GM19328 (cell line): ENCODE results near the gene ADAM33.

Source experiments
- ATAC-seq: cut with Tn5 transposase; IDR thresholded peaks from one replicate; pipeline ENCODE4 v1.9.1; 2021; ENCODE audit warnings: mild to moderate bottlenecking, moderate library complexity; ENCODE audit not compliant: unreplicated experiment

Gene ADAM33

DNA sequence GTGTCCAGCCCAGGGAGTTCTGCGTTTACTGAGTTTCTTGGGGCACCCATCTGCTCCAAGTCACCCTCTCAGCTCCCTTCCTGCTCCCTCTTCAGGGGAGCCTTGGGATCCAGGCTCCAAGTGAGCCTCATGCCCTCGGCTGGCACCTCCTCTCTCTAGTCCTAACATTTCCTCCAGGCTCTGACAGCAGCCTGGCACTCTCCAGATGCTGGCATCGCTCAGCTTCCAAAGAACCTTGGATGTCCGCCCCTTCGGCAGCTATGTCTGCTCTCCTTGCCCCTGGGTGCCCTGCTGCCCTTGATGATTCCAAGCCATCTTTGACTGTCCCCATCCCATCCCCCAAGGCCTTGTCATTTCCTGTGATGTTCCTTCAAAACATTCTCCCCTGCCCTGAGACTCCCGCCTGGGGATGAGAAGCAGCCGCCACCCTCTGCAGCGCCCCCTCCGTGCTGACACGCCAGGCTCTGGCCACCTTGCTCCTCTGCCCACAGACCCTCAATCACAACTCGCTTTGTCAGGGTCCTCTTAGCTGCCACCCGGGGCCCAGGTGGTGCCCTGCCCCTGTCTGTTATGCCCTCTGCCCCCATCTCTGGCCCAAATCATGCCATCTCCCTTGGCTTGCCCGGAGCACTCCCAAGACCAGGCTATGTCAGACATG is 12.0 kb downstream of the ADAM33 start:
- ATAC-seq: no peak

DNA sequence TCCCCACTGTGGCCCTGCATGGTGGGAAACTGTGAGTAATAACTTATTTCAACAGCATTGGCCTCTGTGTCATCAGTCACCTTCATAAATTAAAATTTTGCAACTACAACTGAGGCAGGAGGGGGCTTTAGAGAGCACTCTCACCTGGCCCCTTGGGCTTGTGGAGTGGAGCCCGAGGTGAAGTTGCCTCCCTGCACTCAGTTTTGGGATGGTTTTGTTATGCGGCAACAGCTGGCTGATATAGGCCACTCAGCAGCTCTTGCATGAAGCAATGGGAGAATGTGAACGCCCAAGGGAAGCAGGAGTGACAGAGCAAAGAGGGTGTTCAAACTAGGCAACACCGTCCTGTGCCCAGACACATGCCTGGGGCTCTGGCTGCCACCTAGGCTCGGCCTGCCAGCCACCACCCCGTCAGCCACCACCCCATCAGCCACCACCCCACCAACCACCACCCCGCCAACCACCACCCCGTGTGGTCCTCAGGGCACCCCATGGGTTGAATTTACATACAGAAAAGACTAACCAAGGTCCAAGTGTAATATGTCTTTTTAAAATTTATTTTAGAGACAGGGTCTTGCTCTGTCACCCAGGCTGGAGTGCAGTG is 14.3 kb downstream of the ADAM33 start:
- ATAC-seq: no peak

DNA sequence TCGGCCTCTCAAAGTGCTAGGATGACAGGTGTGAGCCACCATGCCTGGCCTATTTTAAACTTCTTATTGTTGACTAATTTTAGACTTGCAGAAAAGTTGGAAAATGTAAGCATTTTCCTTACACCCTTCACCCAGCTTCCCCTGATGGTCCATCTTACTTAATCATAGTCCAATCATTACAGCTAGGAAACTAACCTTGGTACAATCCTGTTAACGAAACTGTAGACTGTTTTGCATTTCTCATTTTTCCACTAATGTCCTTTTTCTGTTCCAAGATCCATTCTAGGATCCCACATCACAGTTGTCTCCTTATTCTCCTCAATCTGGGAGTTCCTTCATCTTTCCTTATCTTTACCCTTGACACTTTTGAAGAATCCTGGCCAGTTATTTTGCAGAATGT is 18.0 kb downstream of the ADAM33 start:
- ATAC-seq: no peak

DNA sequence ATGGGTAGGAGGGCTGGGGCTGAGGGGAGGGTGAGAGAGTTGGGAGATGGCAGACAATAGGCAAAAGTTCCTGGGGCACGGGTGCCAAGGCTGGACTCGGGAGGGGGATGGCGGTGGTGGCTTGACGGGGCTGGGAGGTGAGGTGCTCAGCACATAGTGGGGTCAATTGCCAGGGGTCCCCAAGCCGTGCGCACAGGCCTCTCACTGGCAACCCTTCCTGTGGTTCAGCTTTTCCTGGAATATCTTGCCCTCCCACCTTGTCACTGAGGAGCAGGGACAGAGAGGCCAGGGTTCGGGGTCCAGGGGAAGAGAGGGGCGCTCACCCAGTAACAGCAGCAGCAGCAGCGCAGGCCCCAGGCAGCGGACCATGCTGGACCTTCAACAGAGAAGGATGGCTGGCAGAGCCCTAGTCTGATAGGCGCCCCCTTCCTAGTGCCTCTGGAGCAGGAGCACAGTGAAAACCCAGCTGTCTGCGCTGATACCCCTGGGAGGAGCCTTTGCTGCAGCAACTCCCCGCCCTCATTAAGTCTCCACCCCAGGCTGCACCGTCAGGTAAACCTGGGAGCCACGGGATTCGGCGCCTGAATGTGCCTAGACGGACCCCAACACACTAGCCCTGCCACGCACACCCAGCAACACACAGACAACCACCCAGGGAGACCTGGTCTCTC is 18.6 kb downstream of the ADAM33 start, which contains the start of gene GFRA4:
Gene GFRA4 (minus strand): TSS at position 369 of the 671 bp plus-strand sequence. CDS start 0 bp downstream, at position 369.
- ATAC-seq: no peak

DNA sequence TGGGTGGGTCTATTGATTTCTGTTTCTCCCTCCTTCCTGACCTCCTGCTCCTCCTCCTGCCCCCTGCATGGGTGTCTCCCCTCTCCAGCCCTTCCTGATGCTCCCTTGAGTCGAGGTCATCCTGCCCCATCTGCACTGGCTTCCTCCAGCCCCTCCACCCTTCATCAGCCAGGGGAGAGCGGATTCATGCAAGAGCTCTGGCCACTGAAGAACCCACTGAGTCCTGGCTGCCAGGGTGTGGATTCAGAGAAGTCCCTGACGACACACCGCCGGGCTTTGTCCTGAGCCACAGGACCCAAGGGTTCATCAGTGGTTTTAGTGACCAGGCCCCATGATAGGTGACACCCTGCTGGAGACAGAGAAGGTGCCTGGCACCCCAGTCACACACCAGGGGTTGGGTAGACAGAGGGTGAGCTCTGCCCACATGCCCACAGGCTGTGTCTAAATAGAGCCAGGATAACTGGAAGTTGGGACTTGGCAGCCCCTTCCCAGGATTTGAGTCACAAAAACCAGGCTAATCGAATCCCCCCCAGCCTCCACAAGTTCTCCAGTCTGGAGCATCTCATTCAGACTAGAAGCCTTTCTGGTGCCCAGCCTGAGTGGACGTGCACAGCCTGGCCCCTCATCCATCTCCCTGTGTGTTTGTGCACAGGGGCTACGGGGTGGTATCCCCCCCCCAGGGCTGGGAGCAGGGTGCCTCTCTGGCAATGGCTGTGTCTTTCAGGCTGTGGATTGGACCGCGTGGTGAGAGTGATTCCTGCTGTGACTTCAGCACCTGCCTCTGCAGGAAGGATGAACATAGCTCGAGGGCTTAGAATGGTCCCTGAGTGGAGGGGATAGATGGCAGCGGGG is 19.8 kb downstream of the ADAM33 start:
- ATAC-seq: no peak

DNA sequence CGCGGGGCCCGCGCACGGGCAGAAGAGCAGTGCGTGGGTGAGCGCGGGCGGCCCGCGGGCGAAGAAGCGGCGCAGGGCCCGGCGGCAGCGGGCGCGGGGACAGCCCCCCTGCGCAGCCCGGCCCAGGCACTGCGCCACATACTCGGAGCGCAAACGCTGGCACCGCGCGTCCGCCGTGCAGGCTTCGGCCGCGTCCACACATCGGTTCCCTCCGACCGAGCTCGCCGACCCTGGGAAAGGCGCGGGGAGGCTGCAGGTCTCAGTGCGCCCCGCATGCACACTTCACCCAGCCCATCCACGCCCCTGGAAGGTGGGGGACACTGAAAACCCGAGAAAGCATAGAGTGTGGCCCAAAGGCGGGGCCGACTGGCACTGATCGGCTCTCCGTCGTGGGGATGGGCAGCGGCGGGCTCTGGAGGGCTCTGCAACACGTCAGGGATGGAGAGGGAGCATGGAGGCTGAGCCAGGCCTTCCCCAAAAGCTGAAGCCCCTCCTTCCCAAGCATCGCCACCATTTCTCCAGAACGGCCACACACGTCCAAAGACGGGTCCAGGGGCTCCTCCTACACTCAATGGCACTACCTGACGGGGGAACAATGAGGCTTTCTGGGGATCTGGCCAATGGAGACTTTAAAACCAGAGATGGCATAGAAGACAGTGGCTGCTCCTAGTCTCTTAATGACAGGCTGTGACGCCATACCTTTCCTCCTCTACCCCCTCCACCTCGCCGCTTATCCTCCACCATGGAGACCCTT is 20.6 kb downstream of the ADAM33 start:
- no peak for ATAC-seq

DNA sequence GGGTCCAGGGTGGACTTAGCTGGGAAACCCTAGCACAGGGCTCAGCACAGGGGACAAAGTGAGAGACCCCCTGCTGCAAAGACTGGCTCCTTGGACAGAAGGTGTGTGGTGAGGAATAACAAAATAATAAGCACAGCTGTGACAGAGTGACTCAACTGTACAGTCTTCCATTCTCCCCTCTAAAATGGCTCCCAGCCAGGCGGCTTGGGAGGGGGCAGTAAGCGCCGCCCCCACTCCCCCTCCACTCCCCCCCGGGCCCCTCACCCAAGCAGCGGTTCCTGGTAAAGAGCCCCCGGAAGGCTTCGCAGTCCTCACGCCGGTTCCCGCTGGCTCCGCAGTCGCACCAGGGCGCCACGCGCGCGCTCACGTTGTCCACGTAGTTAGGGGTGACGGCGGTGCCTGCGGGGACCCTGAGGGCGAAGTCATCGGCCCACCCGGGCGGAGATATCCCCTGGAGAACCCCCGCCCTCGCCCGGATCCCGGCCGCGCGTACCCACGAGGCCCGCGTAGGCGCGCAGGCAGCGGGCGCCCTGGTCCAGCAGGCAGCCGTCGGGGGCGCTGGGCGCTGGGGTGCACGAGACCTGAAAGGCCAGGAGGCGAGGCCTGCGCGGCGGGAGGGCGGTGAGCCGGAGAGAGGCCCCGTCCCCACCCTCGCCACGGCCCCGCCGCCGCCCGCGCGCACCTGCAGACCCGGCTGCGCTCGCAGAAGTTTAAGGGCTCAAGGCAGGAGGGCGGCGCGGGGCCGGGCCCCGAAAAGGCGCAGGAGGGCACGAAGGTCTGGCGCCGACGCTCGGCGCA is 21.3 kb downstream of the ADAM33 start:
- ATAC-seq: no peak

DNA sequence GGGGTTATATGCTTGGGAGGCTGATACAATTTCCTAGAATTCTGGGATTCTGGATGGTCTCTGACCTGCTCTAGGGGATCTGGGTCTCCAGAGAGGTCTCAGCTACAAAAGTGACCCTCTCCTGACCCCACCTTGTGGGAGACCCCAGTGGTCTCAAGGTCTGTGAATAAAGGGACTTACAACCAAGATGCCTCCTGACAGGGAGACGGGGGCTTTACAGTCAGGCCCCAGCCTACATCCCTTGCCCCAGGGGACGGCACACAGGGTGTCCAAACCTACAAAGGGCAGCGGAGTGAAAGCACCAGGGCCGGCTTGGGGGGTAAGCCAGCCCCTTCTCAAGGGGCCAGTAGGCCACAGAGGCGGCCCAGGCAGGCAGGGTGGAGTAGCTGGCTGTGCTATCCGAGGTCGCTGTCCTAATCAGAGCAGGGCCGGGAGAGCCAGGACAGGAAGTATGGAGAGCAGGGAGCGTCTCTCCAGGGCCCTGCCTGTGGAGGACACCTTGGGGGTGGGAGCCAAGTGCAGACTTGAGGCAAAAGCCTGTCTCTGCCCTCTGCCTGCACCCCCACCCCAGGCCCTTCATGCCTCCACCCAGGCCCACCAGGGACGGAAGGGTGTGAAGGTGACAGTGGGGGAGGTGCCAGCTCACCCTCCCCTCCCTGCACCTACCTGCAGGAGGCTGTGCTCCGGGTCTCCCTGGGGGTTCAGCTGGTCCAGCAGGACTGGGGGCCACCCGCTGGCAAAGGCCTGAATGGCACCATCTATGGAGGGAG is 22.1 kb downstream of the ADAM33 start:
- no peak for ATAC-seq

DNA sequence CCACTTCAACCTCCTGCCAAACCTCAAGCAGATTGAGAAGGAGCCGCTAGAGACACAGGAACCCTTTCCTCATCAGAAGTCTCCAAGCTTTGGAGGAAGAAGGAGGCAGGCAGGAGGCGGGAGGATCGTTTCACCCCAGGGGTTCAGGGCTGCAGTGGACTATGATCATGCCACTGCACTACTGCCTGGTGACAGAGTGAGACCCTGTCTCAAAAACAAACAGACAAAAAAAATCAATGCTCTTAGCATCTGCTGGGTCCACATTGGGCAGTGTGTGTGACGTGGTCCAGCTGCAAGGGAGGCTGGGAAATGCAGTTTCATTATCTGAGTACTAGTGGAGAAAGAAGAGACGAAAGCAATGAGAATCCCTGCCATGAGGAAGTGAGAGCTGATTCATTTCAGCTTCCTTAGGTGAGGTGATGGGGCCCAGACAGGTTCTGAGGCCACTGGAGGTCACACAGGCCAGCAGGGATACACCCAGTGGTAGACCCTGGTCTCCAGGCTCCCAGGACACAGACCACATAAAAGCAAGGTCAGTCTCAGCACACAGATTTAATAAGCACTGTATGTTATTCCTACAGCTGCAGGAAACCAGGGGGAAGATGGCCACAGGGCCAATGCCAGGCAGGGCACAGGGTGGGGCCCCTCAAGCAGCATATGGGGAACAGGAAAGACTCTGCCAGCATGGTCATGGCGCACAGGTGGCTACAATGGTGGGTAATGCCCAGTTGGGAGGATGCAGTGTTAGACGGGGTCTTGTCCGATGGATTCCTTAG is 22.9 kb downstream of the ADAM33 start:
- ATAC-seq: peak; percentile 86

DNA sequence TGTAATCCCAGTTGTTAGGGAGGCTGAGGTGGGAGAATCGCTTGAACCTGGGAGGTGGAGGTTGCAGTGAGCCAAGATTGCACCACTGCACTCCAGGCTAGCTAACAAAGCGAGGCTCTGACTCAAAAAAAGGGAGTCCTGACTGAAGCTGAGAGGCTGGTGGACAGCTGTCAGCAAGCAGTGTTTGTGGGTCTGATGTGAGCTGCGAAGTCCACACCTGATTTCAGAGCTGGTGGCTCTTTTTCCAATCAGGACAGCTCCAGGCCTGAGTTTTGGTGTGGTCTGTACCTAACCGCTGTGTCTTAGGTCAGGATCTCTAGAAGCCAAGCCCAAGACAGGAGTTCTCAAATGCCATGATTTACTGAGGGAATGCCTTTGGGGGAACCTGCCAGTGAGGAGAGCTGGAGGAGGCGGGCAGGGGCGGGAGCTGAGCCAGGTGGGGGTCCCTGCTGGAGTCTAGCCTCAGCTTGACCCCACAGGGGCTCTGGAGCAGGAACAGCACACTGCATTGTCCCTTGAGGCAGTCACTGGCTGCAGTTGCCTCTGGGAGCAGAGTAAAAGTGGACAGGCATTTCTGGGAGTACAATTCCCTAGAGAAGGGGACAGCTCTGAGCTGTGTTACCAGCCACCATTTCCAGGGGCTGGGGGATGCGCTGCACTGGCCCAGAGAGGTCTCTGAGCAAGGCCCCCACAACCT is 23.6 kb downstream of the ADAM33 start:
- ATAC-seq: no peak

DNA sequence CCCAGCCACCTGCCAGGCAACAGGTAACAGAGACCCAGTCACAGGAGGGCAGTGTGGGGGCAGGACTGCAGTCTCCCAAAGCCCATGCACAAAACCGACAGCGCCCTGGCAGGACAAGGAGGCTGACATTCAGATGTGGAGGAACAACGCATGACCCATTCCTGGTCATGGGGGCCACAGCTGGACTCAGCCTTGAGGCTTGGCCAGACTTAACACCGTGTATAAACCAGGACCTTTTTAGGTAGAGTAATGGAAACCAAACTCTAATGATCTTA is 26.7 kb downstream of the ADAM33 start:
- no peak for ATAC-seq

DNA sequence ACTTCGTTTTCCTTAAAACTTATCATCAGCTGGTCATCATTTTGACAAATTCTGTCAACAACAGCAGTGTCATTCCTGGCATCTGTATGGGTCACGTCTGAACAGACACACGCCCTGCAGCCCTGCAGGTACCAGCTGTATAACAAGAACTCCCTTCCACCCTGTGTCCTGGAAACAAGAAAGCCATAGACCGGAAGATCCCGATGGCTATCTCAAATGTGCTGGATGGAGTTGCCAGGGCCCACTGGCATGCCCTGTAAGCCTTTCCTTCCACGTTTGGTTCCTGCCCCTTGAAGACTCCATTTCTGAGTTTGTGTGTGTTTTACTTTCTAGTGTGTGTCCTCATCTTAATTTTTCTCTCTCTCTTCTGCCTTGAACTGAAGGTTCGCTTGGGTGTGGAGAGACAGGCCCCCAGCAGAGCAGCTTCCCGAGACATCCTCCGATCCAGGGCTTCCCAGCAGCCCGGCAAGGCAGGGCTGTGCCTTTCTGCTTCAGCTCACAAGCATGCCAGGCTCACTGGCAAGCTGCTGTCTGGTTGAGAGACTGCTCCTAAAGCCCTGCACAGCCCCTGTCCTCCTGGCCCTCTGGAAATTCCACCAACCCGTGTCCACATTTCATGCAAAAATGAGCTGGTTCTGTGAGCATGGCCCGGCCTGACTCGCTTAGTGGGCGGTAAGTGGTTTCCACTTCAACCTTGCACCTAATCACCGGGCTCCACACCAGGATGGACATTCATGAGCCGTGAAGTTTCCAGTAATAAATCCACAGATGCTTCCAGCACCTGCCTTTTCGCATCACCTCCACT is 27.3 kb downstream of the ADAM33 start:
- no peak for ATAC-seq

DNA sequence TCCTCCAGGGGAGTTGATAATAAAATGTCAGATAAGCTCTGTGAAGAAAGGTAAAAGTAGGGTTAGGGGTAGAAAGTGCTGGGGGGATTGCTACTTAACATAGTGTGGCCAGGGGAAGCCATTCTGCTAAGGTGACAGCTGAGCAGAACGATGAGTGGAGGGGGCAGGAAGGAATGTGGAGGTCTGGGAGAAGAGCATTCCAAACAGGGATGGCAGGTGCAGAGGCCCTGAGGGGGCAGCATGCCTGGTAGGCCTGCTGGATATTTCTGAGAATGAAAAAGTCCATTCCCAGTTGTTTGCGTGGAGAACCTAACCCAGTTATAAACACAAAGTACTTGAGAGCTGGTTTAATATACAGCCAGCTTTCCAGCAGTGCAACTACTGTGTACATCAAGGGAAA is 27.9 kb downstream of the ADAM33 start:
- no peak for ATAC-seq

DNA sequence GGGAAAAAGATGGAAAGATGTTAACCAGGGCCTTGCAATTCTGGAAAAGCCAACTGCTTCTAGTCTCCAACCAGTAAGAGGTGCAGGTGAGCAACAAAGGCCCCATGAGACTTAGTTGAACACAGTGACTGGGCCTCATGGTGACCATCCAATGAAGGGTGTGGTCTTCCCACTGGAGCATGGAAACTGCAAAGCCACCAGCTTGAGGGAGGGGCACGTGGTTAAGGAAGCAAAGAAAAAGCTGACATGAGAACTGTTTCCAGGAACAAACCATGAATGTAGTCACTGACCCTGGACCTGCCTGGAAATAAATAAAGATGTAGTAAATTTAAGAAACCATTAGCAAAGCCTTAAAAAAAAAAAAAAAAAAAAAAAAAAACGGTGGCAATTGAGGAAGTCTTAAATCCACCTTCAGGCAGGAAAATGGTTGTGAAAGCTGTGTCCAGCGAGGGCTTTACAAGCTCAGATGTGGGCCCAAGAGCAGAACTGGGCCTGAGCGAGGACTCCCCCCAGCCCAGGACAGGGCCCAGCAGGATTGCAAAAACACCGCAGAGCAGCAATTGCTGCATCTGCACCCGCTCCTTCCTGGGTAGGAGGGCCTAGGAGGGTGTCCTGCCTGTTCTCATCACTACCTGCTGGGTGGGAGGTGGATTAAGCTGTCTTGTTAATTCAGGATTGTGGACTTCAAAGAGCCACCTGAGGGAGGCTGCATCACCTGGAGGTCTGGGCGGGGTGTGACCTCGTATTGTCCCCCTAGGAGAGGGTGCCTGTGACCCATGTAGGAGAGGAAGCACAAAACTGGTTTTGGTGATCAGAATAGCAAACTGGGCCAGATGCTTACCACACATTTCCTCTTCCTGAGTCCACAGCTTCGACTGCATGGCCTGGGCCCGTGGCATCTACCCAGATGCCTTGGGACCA is 28.9 kb downstream of the ADAM33 start:
- ATAC-seq: no peak

DNA sequence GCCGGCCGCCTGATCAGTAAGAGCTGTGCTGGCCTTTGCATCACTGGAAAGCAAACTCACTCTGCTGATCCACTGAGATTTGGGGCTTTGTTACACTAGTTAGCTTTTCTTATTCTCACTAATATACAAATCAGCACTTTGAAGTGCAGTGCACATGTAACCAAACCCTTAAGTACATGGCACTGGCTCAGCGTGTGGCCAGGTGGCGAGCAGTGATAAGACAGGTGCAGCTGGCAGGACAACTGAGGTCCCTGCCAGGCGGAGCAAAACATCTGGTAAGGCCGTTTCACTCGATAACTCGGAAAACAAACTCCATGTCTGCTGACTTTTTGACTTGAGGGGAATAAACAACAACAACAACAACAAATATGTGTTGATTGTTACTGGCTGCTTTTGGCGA is 29.6 kb downstream of the ADAM33 start:
- ATAC-seq: no peak
